Embryonic facial prominence (tissue), 1 donor: ENCODE results near the gene LRCH4.
"Not testable (repeated sequence)": the region's sequence is repeated elsewhere in the genome, so short reads cannot be mapped to it uniquely, and the experiment has no call there.

Experiments used
- DNase-seq: peaks from one replicate; pipeline ENCODE4 v3.0.0-alpha.2; 2016; ENCODE audit errors: extremely low spot score

The LRCH4 gene

DNA sequence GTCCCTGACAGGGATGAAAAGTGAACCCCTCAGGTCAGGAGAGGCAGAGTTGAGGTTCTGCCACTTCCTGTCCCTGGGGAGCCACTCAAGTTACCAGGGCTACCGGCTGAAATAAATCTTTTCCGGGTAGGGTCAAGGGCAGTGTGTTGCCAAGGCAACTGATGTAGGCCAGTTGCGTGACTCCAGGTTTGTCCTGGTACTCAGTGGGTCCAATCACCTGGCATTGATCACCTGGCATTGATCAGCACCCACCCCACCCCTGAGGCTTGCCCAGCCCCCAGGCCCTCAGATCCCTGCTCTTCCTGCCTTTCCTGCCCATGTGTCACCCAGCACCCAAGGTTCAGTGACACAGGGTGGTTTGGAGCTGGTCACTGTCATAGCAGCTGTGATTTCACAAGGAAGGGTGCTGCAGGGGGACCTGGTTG is 18.2 kb downstream of the LRCH4 start:
- DNase-seq = no peak

DNA sequence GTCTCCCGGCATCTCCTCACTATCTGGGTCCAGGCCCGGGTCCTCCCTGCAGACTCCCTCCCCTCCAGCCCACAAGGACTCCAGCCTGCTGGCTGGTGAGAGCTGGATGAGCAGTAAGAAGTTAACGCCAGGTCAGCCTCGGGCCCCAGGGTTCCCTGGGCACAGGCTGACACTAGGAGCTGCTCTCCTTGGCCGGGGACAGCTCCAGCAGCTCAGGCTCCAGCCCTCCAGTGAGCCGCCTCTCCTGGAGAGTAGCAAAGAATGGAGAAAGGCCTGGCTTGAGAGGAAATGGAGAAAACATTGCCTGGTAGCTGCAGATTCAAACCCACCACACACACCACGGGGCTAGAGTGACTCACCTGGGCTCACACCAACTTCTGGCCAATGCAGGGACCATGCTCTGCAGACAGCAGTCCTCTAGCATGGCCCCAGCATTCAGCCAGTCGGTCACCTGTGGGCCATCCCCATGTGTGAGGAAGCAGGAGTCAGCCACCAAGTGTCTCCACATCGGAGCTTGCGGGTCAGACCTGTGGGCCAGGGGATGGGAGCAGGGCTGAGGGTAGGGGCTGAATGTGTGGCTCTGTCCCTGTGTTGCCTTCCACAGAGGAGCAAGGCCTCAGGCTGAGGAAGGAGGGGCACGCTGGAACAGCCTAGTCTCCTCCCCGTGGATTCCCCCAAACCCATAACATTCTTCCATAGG is 18.7 kb downstream of the LRCH4 start:
- no peak for DNase-seq

DNA sequence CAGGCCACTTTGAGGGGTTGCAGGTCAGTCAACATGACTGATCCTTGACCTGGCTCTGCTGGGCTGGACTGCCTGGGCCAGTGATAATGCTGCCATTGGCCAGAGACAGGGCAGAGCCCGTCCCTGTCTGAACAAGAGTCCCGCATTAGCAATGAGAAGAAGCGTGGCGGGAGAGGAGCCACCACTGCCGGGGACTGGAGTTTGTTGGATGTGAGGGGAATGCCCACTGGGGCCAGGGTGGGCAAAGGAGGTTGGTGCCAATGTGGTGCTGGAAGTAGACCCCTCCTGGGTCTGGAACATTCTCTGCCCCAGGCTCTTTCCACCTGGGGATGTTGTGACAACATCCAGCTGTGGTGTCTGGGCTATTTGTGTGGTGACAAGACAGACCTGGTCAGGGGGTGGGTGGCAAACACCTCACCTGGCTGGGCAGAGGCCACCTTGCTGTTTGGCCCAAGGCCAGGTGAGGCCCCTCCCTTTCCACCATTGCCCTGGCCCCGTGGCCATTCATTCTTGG is 19.9 kb downstream of the LRCH4 start:
- DNase-seq = no peak

DNA sequence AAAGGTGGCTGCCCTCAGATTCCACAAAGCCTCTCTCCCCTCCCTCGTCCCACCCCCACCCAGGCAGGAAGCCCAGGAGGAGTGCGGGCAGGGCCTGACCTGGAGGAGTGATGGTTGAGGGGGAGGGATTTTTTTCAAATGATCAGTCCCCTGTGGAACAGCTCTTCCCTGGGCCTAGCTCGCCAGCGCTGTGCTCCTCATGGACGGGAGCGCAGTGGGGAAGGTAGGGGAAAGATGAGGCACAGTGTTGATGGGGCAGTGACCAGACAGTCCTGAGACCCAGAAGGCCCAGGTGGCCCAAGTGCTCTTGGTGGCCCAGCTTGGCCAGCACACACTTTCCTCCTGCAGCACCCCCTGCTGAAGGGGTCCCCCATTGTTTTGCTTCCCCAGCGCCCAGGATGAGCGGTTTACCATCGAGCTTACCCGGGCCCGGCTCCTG is 20.8 kb downstream of the LRCH4 start:
- no peak for DNase-seq

DNA sequence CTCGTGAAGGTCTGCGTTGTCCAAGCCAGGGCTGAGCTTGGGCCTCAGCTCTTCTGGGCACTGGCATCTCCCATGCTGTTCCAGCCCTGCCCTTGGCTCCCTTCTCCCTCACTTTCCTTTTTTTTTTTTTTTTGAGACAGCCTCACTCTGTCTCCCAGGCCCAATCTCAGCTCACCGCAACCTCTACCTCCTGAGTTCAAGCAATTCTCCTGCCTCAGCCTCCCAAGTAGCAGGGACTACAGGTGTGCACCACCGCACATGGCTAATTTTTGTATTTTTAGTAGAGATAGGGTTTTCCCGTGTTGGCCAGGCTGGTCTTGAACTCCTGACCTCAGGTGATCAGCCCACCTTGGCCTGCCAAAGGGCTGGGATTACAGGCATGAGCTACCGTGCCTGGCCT is 21.5 kb downstream of the LRCH4 start:
- DNase-seq = not testable (repeated sequence)

DNA sequence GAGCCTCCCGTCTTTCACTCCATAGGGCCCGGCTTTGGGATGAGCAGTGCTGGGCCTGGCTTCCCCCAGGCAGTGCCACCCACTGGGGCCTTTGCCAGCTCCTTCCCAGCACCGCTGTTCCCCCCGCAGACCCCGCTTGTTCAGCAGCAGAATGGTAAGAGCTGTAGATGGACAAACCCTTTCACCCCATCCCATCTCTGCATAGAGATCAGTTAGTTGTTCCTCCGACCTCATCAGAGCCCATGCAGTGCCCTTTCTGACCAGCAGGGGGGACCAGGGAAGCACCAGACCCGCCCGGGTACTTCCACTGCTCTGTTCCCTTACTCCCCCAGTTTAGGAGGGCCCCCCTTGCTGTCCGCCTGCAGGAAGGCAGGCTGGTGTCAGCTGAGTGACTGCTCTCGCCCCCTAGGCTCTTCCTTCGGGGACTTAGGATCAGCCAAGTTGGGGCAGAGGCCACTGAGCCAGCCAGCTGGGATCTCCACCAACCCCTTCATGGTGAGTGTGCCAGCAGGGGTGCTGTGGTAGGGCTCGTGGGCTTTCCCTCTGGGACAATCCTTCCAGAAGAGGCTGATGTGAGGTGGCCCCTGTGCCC is 22.0 kb downstream of the LRCH4 start:
- no peak for DNase-seq

DNA sequence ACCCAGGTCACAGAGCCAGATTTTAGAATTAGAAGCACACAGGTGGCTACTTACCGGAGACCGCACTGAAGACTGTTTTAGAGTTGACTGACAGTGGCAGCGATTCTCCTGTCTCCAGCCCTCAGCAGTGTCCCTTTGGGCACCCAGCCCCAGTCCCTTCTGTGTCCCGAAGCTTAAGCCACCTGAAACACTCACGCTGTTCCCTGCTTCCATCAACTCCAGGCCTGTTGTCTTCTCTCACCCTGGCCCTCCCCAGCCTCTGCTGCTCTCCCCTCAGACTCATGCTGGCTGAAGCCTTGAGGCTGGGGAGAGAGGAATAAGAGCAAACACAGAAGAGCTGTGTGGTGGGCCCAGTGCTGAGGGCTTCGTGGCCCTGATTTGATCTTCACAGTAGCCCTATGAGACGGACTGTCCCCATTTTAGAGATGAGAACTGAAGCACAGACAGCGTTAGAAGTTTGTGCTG is 22.8 kb downstream of the LRCH4 start:
- DNase-seq = no peak

DNA sequence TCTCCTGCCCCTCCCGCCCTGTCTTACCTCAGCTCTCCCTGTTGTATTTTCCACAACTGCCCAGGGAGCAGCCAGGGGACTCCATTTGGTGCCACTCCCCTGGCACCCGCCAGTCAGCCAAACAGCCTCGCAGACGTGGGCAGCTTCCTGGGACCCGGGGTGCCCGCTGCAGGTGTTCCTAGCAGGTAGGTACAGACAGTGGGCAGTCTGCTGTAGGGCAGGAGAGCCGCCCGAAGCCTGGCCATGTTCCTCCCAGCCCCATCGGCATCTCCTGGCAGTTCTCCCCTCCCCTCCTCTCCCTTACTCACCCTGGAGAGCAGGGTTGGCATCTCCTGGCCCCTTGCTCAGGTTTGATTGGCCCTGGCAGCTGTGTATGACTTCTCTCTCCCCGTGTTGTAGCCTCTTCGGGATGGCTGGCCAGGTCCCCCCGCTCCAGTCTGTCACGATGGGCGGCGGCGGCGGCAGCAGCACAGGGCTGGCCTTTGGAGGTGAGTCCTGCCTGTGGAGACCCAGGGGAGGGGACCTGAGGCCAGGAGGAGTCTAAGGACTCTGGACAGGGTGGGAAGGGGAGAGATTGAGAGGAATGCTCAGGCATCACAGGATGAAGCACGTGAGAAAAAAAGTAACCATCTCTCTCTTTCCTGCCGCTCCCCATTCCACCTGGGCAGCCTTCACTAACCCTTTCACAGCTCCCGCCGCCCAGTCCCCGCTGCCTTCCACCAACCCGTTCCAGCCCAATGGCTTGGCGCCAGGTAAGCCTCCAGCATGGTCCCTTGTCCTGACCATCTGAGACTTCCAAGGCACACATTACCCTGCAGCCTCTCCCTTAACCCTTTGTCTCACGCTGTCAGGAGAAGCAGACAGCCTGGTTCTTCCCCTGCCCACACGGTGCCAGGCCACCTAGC is 23.5 kb downstream of the LRCH4 start:
- DNase-seq = no peak

DNA sequence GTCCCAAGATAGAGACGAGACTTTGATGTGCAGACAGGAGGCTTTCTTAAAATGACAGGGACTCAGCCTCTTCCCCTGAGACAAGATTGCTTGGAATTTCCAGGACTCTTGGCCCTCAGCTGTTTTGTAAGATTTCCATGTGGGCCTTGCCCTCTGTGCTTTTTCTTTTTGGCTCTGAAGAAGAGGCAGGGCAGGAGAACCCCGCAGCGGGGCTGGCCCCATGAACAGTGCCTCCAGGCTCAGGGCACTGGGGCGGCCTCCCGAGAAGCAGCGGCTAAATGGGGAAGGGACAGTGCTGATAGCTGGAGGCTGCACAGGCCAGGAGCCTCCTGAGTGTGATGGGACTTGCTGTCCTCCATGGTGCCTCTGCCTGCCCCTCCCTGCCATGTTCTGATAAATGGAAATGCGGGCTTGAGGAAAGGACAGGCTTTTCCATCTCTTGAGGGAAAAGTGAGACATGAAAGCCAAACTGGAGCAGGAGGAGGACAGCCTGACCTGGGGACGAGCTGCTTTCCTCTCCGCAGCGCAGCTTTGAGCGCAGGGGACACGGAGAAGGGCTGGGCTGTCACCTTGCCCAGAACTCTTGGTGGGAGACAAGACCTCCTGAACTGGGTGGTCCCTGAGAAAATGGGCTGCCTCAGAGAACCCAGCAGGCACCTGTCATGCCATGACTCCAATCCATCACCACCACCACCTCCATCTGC is 24.3 kb downstream of the LRCH4 start:
- no peak for DNase-seq

DNA sequence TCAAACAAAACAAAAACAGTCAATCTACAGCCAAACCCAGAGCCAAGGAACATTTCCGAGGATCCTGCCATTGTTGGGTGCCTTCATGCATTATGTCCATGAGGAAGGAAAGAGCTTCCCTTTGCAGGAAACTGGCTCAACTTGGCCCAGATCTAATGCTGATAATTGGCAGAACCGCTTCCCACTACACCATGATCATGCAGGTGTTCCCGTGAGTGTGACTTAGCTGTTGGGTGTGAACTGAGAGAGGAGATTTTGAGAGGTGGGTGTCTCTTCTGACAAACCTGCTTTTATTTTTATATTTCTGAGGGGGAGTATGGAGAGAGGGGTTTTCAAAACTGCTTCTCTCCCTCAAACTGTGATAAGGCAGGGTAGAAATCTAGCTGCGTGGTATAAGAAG is 26.8 kb downstream of the LRCH4 start:
- no peak for DNase-seq

DNA sequence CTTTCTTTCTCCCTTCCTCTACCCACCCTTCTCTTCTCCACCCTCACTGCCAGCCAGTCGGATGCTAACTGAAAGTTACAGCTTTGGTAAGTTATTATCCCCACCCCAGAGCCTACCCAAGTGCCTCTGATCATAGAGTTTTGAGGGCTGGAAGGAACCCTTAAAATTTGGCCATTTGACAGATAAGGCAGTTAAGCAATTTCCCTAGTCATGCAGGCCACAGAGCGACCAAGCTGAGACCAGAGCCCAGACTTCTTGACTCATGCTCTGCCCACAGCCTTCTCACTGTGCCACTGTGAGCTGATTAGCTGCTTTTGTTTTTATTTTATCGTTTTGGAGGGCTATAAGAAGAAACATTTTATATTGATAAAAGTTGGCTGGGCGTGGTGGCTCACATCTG is 29.4 kb downstream of the LRCH4 start:
- no peak for DNase-seq

DNA sequence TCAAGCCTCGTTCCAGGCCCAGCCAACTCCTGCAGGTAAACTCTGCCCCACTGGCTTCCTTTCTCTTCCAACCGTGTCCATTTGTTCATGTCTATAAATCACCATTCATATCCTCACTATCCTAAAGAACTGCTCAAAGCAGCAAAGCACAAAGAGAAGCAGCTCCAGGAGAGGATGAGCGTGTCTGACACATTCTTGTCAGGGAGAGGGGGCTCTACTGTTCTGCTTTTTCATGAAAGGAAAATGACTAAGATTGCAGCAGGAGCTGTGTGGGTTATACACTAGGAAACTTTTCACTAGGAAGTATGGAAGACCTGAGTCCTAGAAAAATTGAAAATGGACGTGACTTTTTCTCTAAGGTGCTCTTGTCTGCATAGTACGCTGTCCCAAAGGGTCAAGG is 30.2 kb downstream of the LRCH4 start:
- DNase-seq = no peak

DNA sequence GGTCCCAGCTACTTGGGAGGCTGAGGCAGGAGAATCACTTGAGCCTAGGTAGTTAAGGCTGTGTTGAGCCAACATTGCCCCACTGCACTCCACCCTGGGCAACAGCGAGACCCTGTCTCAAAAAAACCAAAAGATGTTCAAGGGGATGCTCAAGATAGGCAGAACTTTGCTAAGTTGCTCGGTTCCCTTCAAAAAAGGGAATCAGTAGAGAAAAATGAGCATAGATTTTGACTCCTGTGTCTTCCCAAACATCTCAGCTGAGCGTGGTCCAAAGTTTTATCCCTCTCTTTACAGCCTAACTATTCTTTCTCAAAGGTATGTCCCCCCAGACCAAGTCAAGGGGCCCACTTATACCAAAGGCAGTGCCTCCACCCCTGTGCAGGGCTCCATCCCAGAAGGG is 32.9 kb downstream of the LRCH4 start:
- no peak for DNase-seq

DNA sequence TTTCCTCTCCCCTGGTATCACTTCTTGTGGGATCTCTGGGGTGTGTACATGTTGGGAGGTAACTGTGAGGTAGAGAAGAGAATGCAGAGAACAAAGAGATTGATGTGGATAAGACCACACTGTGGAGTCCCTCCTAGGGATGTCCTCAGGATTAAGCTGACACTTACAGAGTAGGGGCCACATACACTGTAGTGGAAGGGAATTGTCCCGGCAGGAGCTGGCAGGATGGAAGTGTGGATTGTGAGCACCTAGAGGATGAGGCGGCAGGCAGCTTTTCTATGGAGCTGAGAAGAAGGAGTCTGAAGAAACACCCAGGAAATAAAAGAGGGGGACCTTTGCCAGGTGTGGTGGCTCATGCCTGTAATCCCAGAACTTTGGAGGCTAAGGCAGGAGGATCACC is 33.4 kb downstream of the LRCH4 start:
- DNase-seq = no peak

DNA sequence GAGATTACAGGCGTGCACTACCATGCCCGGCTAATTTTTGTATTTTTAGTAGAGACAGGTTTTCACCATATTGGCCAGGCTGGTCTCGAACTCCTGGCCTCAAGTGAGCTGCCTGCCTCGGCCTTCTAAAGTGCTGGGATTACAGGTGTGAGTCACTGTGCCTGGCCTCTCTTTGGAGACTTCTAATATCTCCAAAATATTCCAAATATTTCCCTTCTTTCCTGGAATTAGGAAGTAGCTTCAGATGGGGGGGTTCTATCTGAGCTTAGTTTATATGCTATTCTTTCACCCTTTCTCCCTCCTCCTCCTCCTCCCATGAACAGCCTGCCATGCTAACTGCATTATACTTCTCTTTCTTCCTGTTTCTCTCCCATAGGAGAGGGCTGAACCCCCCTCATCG is 37.5 kb downstream of the LRCH4 start:
- DNase-seq = not testable (repeated sequence)

DNA sequence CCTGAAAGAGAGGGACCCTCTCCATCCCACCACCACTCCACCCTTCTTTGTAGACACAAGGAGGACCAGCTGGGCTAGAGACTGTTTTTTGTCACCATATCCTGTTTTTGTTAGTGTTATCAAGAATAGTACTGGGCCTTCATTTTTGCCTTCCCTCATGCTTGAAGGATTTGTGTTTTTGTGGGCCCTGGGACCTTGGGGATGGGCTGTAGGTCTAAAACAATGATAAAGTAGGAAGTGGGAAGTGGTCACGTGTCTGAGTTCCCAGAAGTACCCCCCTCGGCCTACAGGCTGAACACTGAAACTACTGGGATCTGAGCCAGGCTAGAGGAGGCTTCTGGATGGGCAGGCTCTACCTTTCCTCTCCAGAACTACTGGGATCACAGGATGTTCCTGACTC is 38.1 kb downstream of the LRCH4 start:
- DNase-seq = no peak

DNA sequence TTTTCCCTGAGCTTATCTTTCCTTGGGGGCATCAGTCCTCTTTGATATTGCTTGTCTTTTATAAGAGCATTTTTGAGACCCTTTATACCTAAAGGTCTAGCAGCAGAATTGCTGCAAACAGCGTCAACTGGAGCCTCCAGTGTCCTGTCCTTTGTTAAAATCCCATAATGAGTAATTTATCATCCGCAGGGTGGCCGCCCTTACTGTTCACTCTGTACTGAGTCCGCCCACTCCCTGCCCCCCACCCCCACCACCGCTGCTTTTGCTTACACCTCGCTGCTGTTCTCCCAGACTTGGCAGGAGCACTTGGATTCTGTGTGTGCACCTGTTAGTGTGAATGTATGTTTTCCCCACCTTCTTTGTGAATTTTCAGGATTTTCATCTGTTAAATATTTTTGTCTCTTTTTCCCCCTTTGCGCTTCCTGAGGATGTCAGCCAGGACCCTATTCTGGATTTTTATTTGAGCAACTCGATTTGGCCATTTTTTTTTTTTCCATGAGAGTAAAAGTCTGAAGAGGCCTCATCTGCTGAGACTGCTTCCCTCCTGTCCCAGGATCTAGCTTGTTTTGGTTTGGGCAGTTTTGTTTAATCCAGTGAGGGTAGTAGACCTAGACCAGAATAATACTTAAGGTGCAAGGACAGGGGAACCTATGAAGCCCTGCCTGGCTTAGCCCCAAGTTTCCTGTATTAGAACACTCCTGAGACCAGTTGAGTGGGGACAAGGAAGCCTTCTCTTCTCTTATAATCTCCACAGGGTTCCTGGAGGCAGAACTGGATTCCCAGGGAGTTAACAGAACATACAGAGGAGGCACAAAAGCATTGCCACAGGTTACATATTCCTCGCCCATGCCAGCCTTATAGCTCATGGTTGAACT is 38.8 kb downstream of the LRCH4 start:
- no peak for DNase-seq

DNA sequence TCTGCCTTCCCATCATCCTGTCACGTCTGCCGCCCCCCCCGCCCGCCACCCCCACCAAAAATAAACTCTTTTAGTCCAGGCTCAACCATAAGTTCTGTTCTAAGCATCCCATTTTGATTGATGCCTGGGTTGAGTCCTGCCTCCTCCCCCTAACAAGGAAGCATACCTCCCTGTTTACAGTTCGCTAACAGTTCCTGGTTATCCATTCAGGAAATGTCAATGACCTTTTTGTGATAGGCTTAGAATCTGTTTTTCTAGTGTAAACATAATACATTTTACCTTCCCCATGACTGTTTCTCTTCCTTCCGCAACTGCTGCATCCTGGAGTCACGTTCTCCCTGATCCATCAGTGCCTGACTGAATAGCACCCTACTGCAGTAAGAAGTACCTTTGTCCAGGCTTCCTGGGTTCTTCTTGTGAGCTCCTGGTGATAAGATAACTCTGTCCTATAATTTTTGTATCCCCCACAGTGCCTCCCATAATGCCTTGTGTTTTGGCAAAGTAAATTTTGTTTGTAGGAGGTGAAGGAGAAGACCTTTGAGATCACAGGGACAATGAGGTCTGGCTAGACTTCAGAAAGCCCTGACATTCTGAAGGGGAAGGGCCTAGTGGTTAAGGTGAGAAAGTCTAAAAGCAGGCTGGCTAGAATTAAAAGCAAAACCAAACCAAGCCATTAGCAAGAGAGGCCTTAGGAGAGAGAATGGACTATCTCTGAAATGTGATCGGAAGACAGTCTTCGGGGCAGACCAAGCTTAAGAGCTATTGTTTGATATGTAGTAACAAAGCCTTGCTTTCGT is 39.6 kb downstream of the LRCH4 start:
- no peak for DNase-seq

DNA sequence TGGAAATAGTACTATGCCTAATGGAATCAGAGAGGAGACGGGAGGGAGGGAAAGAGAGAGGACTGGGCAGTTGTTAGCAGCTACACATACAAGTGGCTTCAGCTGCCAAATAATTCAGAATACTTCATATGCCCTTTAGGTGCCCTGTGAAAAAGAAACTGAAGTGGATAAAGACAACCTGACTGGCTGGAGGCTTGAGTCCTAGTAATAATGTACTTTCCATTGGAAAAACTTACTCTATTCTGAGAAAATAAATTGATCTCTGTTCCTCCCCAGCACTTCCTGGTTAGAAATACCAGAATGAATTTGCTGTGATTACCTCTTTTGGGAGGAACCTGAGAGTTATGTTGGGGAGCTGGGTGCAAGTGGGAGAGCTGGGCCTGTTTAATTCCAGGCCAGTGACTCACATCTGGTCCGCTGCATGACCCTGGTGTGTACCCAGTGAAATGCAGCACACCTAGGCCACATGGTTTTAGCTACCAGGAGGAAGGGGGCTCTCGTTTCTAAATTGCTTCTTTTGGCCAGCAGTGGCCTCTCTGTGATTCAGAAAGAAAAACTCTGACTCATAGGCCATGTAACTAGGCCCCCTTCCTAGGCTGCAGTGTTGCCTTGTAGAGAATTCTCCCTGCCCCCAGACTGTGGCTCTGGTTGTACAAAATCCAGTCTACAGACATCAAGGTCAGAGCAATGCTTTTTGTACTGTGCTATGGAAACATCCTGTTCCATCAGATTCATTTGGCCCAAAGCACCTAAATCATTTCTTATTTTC is 40.4 kb downstream of the LRCH4 start:
- DNase-seq = no peak
